ENCODE data around the gene NTRK2.

Gene NTRK2

GRCh38 chr9:84731696-84732095 is 62.2 kb downstream of the NTRK2 start:
- DNase-seq (ENCODE audit: low read depth, low spot score) = no peak

- no peak for DNase-seq (ENCODE audit: low read depth, low spot score)
These were observed 66.6 kb downstream of the NTRK2 start for GRCh38 chr9:84736081-84736480.

GRCh38 chr9:84736536-84736935 is 67.0 kb downstream of the NTRK2 start:
- no peak for DNase-seq (ENCODE audit: low read depth, low spot score)

- DNase-seq (ENCODE audit: low read depth, low spot score) = no peak
These were observed 68.8 kb downstream of the NTRK2 start for GRCh38 chr9:84738353-84738752.

GRCh38 chr9:84742261-84742660 is 72.7 kb downstream of the NTRK2 start:
- no peak for DNase-seq (ENCODE audit: low read depth, low spot score)

GRCh38 chr9:84744195-84744594 is 74.7 kb downstream of the NTRK2 start:
- no peak for DNase-seq (ENCODE audit: low read depth, low spot score)

GRCh38 chr9:84744726-84745125 is 75.2 kb downstream of the NTRK2 start:
- DNase-seq (ENCODE audit: low read depth, low spot score) = no peak

- no peak for DNase-seq (ENCODE audit: low read depth, low spot score)
These were observed 78.6 kb downstream of the NTRK2 start for GRCh38 chr9:84748112-84748511.

- no peak for DNase-seq (ENCODE audit: low read depth, low spot score)
These were observed 80.8 kb downstream of the NTRK2 start for GRCh38 chr9:84750152-84750865.

- no peak for DNase-seq (ENCODE audit: low read depth, low spot score)
These were observed 82.4 kb downstream of the NTRK2 start for GRCh38 chr9:84751921-84752320.

- DNase-seq (ENCODE audit: low read depth, low spot score) = no peak
These were observed 84.9 kb downstream of the NTRK2 start for GRCh38 chr9:84754461-84754860.

GRCh38 chr9:84754881-84755280 is 85.4 kb downstream of the NTRK2 start:
- DNase-seq (ENCODE audit: low read depth, low spot score) = no peak

- no peak for DNase-seq (ENCODE audit: low read depth, low spot score)
These were observed 85.9 kb downstream of the NTRK2 start for GRCh38 chr9:84755380-84755779.

- no peak for DNase-seq (ENCODE audit: low read depth, low spot score)
These were observed 86.6 kb downstream of the NTRK2 start for GRCh38 chr9:84756171-84756570.

GRCh38 chr9:84756731-84757130 is 87.2 kb downstream of the NTRK2 start:
- DNase-seq (ENCODE audit: low read depth, low spot score) = no peak

GRCh38 chr9:84758817-84759216 is 89.3 kb downstream of the NTRK2 start:
- no peak for DNase-seq (ENCODE audit: low read depth, low spot score)

- no peak for DNase-seq (ENCODE audit: low read depth, low spot score)
These were observed 89.8 kb downstream of the NTRK2 start for GRCh38 chr9:84759300-84759750.

GRCh38 chr9:84759804-84760203 is 90.3 kb downstream of the NTRK2 start:
- no peak for DNase-seq (ENCODE audit: low read depth, low spot score)

- DNase-seq (ENCODE audit: low read depth, low spot score) = no peak
These were observed 91.7 kb downstream of the NTRK2 start for GRCh38 chr9:84761137-84761808.

- no peak for DNase-seq (ENCODE audit: low read depth, low spot score)
These were observed 103.0 kb downstream of the NTRK2 start for GRCh38 chr9:84772511-84772910.

- DNase-seq (ENCODE audit: low read depth, low spot score) = no peak
These were observed 103.5 kb downstream of the NTRK2 start for GRCh38 chr9:84773022-84773421.

GRCh38 chr9:84775056-84775643 is 105.6 kb downstream of the NTRK2 start:
- no peak for DNase-seq (ENCODE audit: low read depth, low spot score)

- no peak for DNase-seq (ENCODE audit: low read depth, low spot score)
These were observed 109.0 kb downstream of the NTRK2 start for GRCh38 chr9:84778570-84778969.

Data from activated naive CD8-positive, alpha-beta T cell treated with anti-CD3 and anti-CD28 coated beads, Interleukin-2, amount 50 U/mL, for 16 hours (primary cell).